ENCODE data around the gene PCDH9.

PCDH9 gene

GRCh38 chr13:66826398-66826797, 403.7 kb downstream of the PCDH9 start:
- no peak overlapping the region for H3K4me3 ChIP-seq (ENCODE audit: low read depth, low read length)
- DNase-seq (ENCODE audit: low read depth) = peak; percentile 45
- TF ChIP-seq CTCF (conservative IDR thresholded peaks at IDR 0.05; ENCODE audit: low read depth, low read length) = no peak

GRCh38 chr13:66821551-66821950, 408.6 kb downstream of the PCDH9 start:
- TF ChIP-seq CTCF (conservative IDR thresholded peaks at IDR 0.05; ENCODE audit: low read depth, low read length) = no peak
- no peak overlapping the region for H3K4me3 ChIP-seq (ENCODE audit: low read depth, low read length)

GRCh38 chr13:66811455-66811854, 418.7 kb downstream of the PCDH9 start:
- TF ChIP-seq CTCF (conservative IDR thresholded peaks at IDR 0.05; ENCODE audit: low read depth, low read length) = no peak
- DNase-seq (ENCODE audit: low read depth) = no peak
- H3K4me3 ChIP-seq (ENCODE audit: low read depth, low read length) = no peak overlapping the region

More at GRCh38 chr13:66821551-66821950, 408.6 kb downstream of the PCDH9 start:
- no peak for DNase-seq (ENCODE audit: low read depth)

GRCh38 chr13:66809485-66809884, 420.7 kb downstream of the PCDH9 start:
- peak; percentile 56 for DNase-seq (ENCODE audit: low read depth)
- no peak for TF ChIP-seq CTCF (conservative IDR thresholded peaks at IDR 0.05; ENCODE audit: low read depth, low read length)
- no peak overlapping the region for H3K4me3 ChIP-seq (ENCODE audit: low read depth, low read length)

- TF ChIP-seq CTCF (conservative IDR thresholded peaks at IDR 0.05; ENCODE audit: low read depth, low read length) = no peak
- no peak overlapping the region for H3K4me3 ChIP-seq (ENCODE audit: low read depth, low read length)
- no peak for DNase-seq (ENCODE audit: low read depth)
Measured at GRCh38 chr13:66807251-66807650, 422.9 kb downstream of the PCDH9 start.

- no peak overlapping the region for H3K4me3 ChIP-seq (ENCODE audit: low read depth, low read length)
- peak; percentile 90 for DNase-seq (ENCODE audit: low read depth)
- no peak for TF ChIP-seq CTCF (conservative IDR thresholded peaks at IDR 0.05; ENCODE audit: low read depth, low read length)
Measured at GRCh38 chr13:66805657-66806056, 424.5 kb downstream of the PCDH9 start.

GRCh38 chr13:66803808-66804456, 426.2 kb downstream of the PCDH9 start:
- H3K4me3 ChIP-seq (ENCODE audit: low read depth, low read length) = no peak overlapping the region
- peak; percentile 20 for DNase-seq (ENCODE audit: low read depth)
- no peak for TF ChIP-seq CTCF (conservative IDR thresholded peaks at IDR 0.05; ENCODE audit: low read depth, low read length)
